ENCODE measurements around the gene SYT8.

The SYT8 gene

GRCh38 chr11:1837171-1838076, 2.6 kb downstream of the SYT8 start:
- TF ChIP-seq, protein P1, sequence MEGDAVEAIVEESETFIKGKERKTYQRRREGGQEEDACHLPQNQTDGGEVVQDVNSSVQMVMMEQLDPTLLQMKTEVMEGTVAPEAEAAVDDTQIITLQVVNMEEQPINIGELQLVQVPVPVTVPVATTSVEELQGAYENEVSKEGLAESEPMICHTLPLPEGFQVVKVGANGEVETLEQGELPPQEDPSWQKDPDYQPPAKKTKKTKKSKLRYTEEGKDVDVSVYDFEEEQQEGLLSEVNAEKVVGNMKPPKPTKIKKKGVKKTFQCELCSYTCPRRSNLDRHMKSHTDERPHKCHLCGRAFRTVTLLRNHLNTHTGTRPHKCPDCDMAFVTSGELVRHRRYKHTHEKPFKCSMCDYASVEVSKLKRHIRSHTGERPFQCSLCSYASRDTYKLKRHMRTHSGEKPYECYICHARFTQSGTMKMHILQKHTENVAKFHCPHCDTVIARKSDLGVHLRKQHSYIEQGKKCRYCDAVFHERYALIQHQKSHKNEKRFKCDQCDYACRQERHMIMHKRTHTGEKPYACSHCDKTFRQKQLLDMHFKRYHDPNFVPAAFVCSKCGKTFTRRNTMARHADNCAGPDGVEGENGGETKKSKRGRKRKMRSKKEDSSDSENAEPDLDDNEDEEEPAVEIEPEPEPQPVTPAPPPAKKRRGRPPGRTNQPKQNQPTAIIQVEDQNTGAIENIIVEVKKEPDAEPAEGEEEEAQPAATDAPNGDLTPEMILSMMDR (IDR thresholded peaks at IDR 0.05; ENCODE audit: borderline replicate concordance, control extremely low read depth, extremely low read depth, insufficient read depth, missing control alignments) = peak; percentile 89
- DNase-seq (ENCODE audit: low spot score) = peak; percentile 94
- in situ Hi-C loops (cut with MboI; ENCODE audit: low sequenced_read_pairs, unreplicated experiment) = no loop called here

DNA sequence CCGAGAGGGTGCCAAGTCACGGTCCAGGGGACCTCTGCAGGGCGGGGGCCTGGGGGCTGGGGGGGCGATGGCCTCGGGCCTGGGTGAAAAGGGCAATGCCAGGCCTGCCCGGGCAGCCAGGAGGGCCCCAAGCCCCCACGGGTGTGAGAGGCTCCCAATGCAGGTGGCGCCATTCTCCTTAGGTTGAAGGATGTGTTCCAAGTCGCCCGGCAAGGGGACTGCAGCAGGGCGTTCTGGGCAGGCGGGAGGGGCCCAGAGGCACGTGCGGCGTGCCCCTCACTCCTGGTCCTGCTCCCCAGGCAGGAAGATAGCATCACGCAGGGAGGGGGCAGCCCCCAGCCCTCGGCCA, 3.3 kb downstream of the SYT8 start:
- TF ChIP-seq, protein P1 (IDR thresholded peaks at IDR 0.05; ENCODE audit: borderline replicate concordance, control extremely low read depth, extremely low read depth, insufficient read depth, missing control alignments) = no peak
- in situ Hi-C loops (cut with MboI; ENCODE audit: low sequenced_read_pairs, unreplicated experiment) = no loop called here
- no peak for DNase-seq (ENCODE audit: low spot score)

- no peak for DNase-seq (ENCODE audit: low spot score)
- TF ChIP-seq, protein P1 (IDR thresholded peaks at IDR 0.05; ENCODE audit: borderline replicate concordance, control extremely low read depth, extremely low read depth, insufficient read depth, missing control alignments) = no peak
- in situ Hi-C loops (cut with MboI; ENCODE audit: low sequenced_read_pairs, unreplicated experiment) = no loop called here
Observed at GRCh38 chr11:1838426-1839144, 3.8 kb downstream of the SYT8 start, which contains the start of gene TNNI2. Gene TNNI2 (plus strand): TSS chr11:1838981. CDS start chr11:1839697, 716 bp downstream.

DNA sequence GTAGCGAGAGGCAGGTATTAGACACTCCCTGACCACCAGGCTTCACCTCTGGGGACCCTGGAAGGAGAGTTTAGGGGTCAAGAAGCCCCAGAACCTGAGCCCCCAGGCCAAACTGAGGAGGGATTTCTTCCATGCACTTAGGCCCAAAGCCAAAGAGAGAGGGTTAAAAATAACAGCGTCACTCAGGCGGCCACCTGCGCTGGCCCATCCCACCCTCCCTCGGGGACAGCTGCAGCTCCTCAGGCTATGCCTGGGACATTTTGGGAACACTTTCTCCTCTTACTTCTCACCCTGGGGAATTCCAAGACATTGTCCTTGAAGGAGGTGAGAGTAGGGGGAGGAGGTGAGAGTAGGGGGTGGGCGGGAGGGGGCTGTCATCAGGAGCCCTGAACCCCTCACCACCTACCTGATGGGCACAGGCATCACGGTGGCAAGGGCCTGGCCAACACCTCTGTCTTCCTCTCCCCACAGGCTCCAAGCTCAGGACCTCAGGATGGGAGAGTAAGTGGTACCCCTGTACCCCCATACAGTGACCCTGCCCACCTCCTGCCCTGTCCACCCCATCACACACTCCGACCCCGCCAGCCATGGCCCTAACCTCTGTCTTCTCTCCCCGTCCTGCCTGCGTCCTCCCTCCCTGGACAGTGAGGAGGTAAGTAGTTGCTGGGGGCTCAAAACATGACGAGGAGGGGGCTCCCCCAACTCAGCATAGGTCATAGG, 4.6 kb downstream of the SYT8 start:
- DNase-seq (ENCODE audit: low spot score) = no peak
- TF ChIP-seq, protein P1 (IDR thresholded peaks at IDR 0.05; ENCODE audit: borderline replicate concordance, control extremely low read depth, extremely low read depth, insufficient read depth, missing control alignments) = no peak
- in situ Hi-C loops (cut with MboI; ENCODE audit: low sequenced_read_pairs, unreplicated experiment) = no loop called here

- DNase-seq (ENCODE audit: low spot score) = peak; percentile 79
- in situ Hi-C loops (cut with MboI; ENCODE audit: low sequenced_read_pairs, unreplicated experiment) = no loop called here
- TF ChIP-seq, protein P1 (IDR thresholded peaks at IDR 0.05; ENCODE audit: borderline replicate concordance, control extremely low read depth, extremely low read depth, insufficient read depth, missing control alignments) = no peak
Observed at GRCh38 chr11:1839924-1840779, 5.4 kb downstream of the SYT8 start.

Data from GM13976 (cell line).